Nephron (organoid): Measurements from ENCODE around the gene LRRC75A.

Experiments used
- H3K27ac Mint-ChIP-seq, 3 experiments: 2 replicates each; pipeline ENCODE4 v1.8.0; 2020; ENCODE audit warnings: mixed read lengths in 3 of 3, mild to moderate bottlenecking in 2 of 3, moderate library complexity in 1 of 3
- H3K27me3 Mint-ChIP-seq: 2 replicates; pipeline ENCODE4 v1.8.0; 2021; ENCODE audit warnings: low read depth, mild to moderate bottlenecking, moderate library complexity, mixed read lengths
- H3K36me3 Mint-ChIP-seq: 2 replicates; pipeline ENCODE4 v1.8.0; 2020; ENCODE audit warnings: low read depth, mixed read lengths
- H3K4me1 Mint-ChIP-seq: 2 replicates; pipeline ENCODE4 v1.8.0; 2020; ENCODE audit warnings: mixed read lengths
- H3K4me3 Mint-ChIP-seq, 3 experiments: 2 replicates each; pipeline ENCODE4 v1.8.0; 2020; ENCODE audit warnings: mild to moderate bottlenecking in 3 of 3, mixed read lengths in 3 of 3, moderate library complexity in 2 of 3
- H3K9me3 Mint-ChIP-seq: 2 replicates; pipeline ENCODE4 v1.8.0; 2020; ENCODE audit warnings: mixed read lengths
- CTCF ChIP-seq, 3 experiments: fragments of 200-600 bp; sonication (generic); IDR thresholded peaks; one replicate each; pipeline ENCODE4 v1.5.0; 2021; ENCODE audit warnings: antibody characterized with exemption in 3 of 3; ENCODE audit not compliant: unreplicated experiment in 3 of 3

Gene LRRC75A

GRCh38 chr17:16479264-16479663 is 12.7 kb downstream of the LRRC75A start:
- Mint-ChIP-seq H3K36me3 (no peaks in the 10 kb centered on the region), H3K9me3 (no peaks in the 10 kb centered on the region), H3K27me3 (no peaks in the 10 kb centered on the region), H3K4me1 (peaks cover 24% of the 10 kb centered on the region), H3K27ac (peak overlapping the region in 1 of 3 experiments; percentile 97), H3K4me3 (no peak overlapping the region)
- no peak for TF ChIP-seq CTCF (IDR thresholded peaks at IDR 0.05; ENCODE audit: unreplicated experiment in 3 of 3)

GRCh38 chr17:16478649-16479048 is 13.3 kb downstream of the LRRC75A start:
- Mint-ChIP-seq H3K27me3 (no peaks in the 10 kb centered on the region), H3K4me1 (peaks cover 23% of the 10 kb centered on the region), H3K36me3 (no peaks in the 10 kb centered on the region), H3K9me3 (no peaks in the 10 kb centered on the region), H3K27ac (peak overlapping the region in 2 of 3 experiments; percentile 60 to 97), H3K4me3 (no peak overlapping the region)
- TF ChIP-seq CTCF (IDR thresholded peaks at IDR 0.05; ENCODE audit: unreplicated experiment in 3 of 3) = no peak

DNA sequence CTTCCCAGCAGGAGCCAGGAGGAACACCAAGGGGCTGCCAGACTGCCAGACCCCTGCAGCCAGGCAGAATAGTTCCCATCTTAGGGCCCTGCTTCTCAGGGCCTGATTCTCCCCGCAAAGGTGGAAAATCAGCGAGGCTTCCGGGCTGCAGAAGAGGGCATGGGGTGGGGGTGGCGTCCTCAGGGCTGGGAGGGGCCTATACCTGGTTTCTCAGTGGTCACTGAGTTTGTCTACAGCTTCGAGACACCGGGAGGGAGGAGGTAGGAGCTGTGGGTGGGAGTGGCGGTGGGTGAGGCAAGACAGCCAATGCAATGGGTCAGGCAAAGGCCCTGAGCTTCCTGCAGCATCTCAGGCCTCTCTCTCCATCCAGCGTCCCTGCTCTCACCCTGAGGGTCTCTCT is 14.3 kb downstream of the LRRC75A start:
- Mint-ChIP-seq H3K9me3 (no peaks in the 10 kb centered on the region), H3K4me1 (peaks cover 28% of the 10 kb centered on the region), H3K4me3 (no peak overlapping the region), H3K27me3 (no peaks in the 10 kb centered on the region), H3K27ac (peak overlapping the region in 2 of 3 experiments; percentile 78 to 97), H3K36me3 (no peaks in the 10 kb centered on the region)
- TF ChIP-seq CTCF (IDR thresholded peaks at IDR 0.05; ENCODE audit: unreplicated experiment in 3 of 3) = no peak

- Mint-ChIP-seq H3K4me3 (peak overlapping the region in 1 of 3 experiments; percentile 3), H3K27ac (peak overlapping the region in 2 of 3 experiments; percentile 78 to 97), H3K4me1 (peaks cover 31% of the 10 kb centered on the region), H3K36me3 (no peaks in the 10 kb centered on the region), H3K27me3 (no peaks in the 10 kb centered on the region), H3K9me3 (no peaks in the 10 kb centered on the region)
- TF ChIP-seq CTCF (IDR thresholded peaks at IDR 0.05; ENCODE audit: unreplicated experiment in 3 of 3) = no peak
Observed at GRCh38 chr17:16477255-16477654, 14.7 kb downstream of the LRRC75A start.

- no peaks in the 10 kb centered on the region for H3K9me3 Mint-ChIP-seq
- peak overlapping the region in 1 of 3 experiments; percentile 55 for H3K27ac Mint-ChIP-seq
- H3K36me3 Mint-ChIP-seq = no peaks in the 10 kb centered on the region
- no peaks in the 10 kb centered on the region for H3K27me3 Mint-ChIP-seq
- no peak for TF ChIP-seq CTCF (IDR thresholded peaks at IDR 0.05; ENCODE audit: unreplicated experiment in 3 of 3)
- H3K4me1 Mint-ChIP-seq = peaks cover 50% of the 10 kb centered on the region
- H3K4me3 Mint-ChIP-seq = no peak overlapping the region
Observed at GRCh38 chr17:16475179-16475704, 16.8 kb downstream of the LRRC75A start.

- H3K27ac Mint-ChIP-seq = peak overlapping the region; percentile 22 to 50 (median 33)
- H3K4me3 Mint-ChIP-seq = no peak overlapping the region
- peaks cover 61% of the 10 kb centered on the region for H3K4me1 Mint-ChIP-seq
- H3K36me3 Mint-ChIP-seq = no peaks in the 10 kb centered on the region
- no peaks in the 10 kb centered on the region for H3K9me3 Mint-ChIP-seq
- H3K27me3 Mint-ChIP-seq = no peaks in the 10 kb centered on the region
- no peak for TF ChIP-seq CTCF (IDR thresholded peaks at IDR 0.05; ENCODE audit: unreplicated experiment in 3 of 3)
Observed at GRCh38 chr17:16474012-16474725, 17.8 kb downstream of the LRRC75A start.
